Vagina (tissue), 2 donors: ENCODE data around the gene RSF1.

Experiments used
- CTCF ChIP-seq, 3 experiments: fragments of 450-650 bp in 2 of 3; fragments of 200-600 bp in 1 of 3; sonication (generic) in 1 of 3; IDR thresholded peaks; one replicate each; pipeline ENCODE4 v1.5.1; 2017 to 2019; ENCODE audit warnings: antibody characterized with exemption in 3 of 3, mild to moderate bottlenecking in 2 of 3, moderate library complexity in 2 of 3
- POLR2A ChIP-seq, 2 donors: fragments of 450-650 bp; IDR thresholded peaks; one replicate each; pipeline ENCODE4 v1.6.1; 2017; ENCODE audit warnings: antibody characterized with exemption in 2 of 2, mild to moderate bottlenecking in 2 of 2, moderate library complexity in 2 of 2
- POLR2AphosphoS5 ChIP-seq, 2 donors: sonication (generic); formaldehyde crosslinking; IDR thresholded peaks; one replicate each; pipeline ENCODE4 v1.9.0; 2017; ENCODE audit warnings: antibody characterized with exemption in 2 of 2, mild to moderate bottlenecking in 2 of 2, low read depth in 1 of 2; ENCODE audit not compliant: insufficient read depth in 1 of 2

- TF ChIP-seq CTCF (IDR thresholded peaks at IDR 0.05) (no peak), POLR2A (IDR thresholded peaks at IDR 0.05) (no peak), POLR2AphosphoS5 (IDR thresholded peaks at IDR 0.05; ENCODE audit: insufficient read depth in 1 of 2, low read depth in 1 of 2) (no peak)
Observed at GRCh38 chr11:77656362-77656761, 164.2 kb downstream of the RSF1 start.
